Endodermal cell (in vitro differentiated cells): ENCODE measurements around the gene CCDC93. TPM values are rescaled to one million over a fixed set of nuclear protein-coding genes. Genes with fewer than 3 reads are reported as not detected.

Experiments
- DNase-seq: peaks from one replicate; pipeline ENCODE4 v3.0.0-alpha.2; 2017
- H3K27ac ChIP-seq: 2 replicates; pipeline ENCODE4 v1.5.1; 2013; ENCODE audit warnings: mild to moderate bottlenecking, low read depth, low read length, moderate library complexity
- H3K27me3 ChIP-seq: 2 replicates; pipeline ENCODE4 v1.6.1; 2013; ENCODE audit warnings: mild to moderate bottlenecking, low read length, moderate library complexity; ENCODE audit not compliant: insufficient read depth, control insufficient read depth, poor library complexity, severe bottlenecking
- H3K36me3 ChIP-seq: 2 replicates; pipeline ENCODE4 v1.7.0; 2013; ENCODE audit warnings: mild to moderate bottlenecking, low read length, moderate library complexity; ENCODE audit not compliant: control insufficient read depth, insufficient read depth
- H3K4me1 ChIP-seq: one replicate; pipeline ENCODE4 v1.7.0; 2013; ENCODE audit warnings: low read length; ENCODE audit not compliant: control insufficient read depth, insufficient read depth
- H3K4me3 ChIP-seq: 2 replicates; pipeline ENCODE4 v1.5.1; 2013; ENCODE audit warnings: mild to moderate bottlenecking, low read length, moderate library complexity
- H3K9ac ChIP-seq: 2 replicates; pipeline ENCODE4 v1.6.1; 2013; ENCODE audit warnings: mild to moderate bottlenecking, low read length, moderate library complexity; ENCODE audit not compliant: poor library complexity, severe bottlenecking; ENCODE audit errors: extremely low read depth
- H3K9me3 ChIP-seq: 2 replicates; pipeline ENCODE4 v1.6.1; 2013; ENCODE audit warnings: mild to moderate bottlenecking, low read length, moderate library complexity; ENCODE audit not compliant: control insufficient read depth
- H3K27ac Mint-ChIP-seq: 2 replicates; pipeline ENCODE4 v1.8.0; 2020; ENCODE audit warnings: mixed read lengths
- H3K27me3 Mint-ChIP-seq: 2 replicates; pipeline ENCODE4 v1.8.0; 2021; ENCODE audit warnings: mild to moderate bottlenecking, mixed read lengths; ENCODE audit not compliant: insufficient read depth
- H3K36me3 Mint-ChIP-seq: 2 replicates; pipeline ENCODE4 v1.8.0; 2020; ENCODE audit warnings: low read depth, mixed read lengths
- H3K4me1 Mint-ChIP-seq: 2 replicates; pipeline ENCODE4 v1.8.0; 2020; ENCODE audit warnings: mixed read lengths
- H3K4me3 Mint-ChIP-seq: 2 replicates; pipeline ENCODE4 v1.8.0; 2020; ENCODE audit warnings: mild to moderate bottlenecking, moderate library complexity, mixed read lengths
- H3K9me3 Mint-ChIP-seq: 2 replicates; pipeline ENCODE4 v1.8.0; 2020; ENCODE audit warnings: mild to moderate bottlenecking, mixed read lengths
- CTCF ChIP-seq: fragments of 200-600 bp; sonication (generic); conservative IDR thresholded peaks from 2 replicates; pipeline ENCODE4 v1.5.0; 2021; ENCODE audit warnings: antibody characterized with exemption, mild to moderate bottlenecking
- WGBS, 2 experiments: methylation state at CpG; one replicate each; pipeline versions ENCODE4 v1.1.5 to v1.1.7; 2013; ENCODE audit warnings: missing lambda C conversion rate in 2 of 2, mixed read lengths in 1 of 2; ENCODE audit not compliant: insufficient coverage in 1 of 2, insufficient read length in 1 of 2; 5-methylcytosine and 5-hydroxymethylcytosine counted together
- total RNA-seq, 2 donors: library from RNA; stranded (reverse); fragmentation: NEBNext Ultra II Directional in 1 of 2; extraction: Animal tissue kit (Norgen Biotek cat#: 25700) in 1 of 2; gene quantifications; 2 replicates in 1 of 2; 3 replicates in 1 of 2; pipeline ENCODE4 v1.2.1, GENCODE V29; 2021

The CCDC93 gene
- total RNA-seq, 2 donors from 2014 or later: 35.6 to 36.6 TPM

GRCh38 chr2:117948615-117949014, 65.3 kb downstream of the CCDC93 start:
- Histone ChIP-seq H3K9me3 (no peaks in the 10 kb centered on the region), H3K27ac (no peak overlapping the region), H3K9ac (no peak overlapping the region), H3K27me3 (no peaks in the 10 kb centered on the region), H3K36me3 (peaks cover 88% of the 10 kb centered on the region), H3K4me3 (no peak overlapping the region), H3K4me1 (peaks cover 4% of the 10 kb centered on the region)
- no peak for DNase-seq
- Mint-ChIP-seq H3K27me3 (no peaks in the 10 kb centered on the region), H3K9me3 (no peaks in the 10 kb centered on the region), H3K4me1 (no peaks in the 10 kb centered on the region), H3K27ac (no peak overlapping the region), H3K36me3 (peaks cover 53% of the 10 kb centered on the region), H3K4me3 (no peak overlapping the region)
- TF ChIP-seq CTCF: no peak
- 95 to 100% methylated on average over 1 of the region's 1 CpG for WGBS, 2 experiments

DNA sequence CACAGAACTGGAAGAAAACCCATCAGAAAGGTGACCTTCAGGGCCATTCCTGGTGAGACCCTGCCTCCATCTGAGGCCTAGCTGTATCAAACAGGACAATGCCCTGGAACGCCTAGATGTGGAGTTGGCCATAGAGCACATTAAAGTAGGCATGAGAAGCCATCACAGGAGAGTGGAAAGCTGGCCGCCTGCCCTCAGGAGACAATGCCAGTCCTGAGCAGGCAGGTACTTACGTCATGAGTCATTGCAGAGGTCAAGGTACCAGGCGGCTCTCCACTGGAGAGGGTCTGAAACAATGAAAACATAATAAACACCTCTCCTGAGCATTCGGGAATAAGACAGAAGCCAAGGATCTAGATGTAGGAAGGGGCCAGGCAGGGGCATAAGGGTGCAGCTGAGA, 68.6 kb downstream of the CCDC93 start:
- Mint-ChIP-seq H3K27ac (peak overlapping the region; percentile 27), H3K9me3 (no peaks in the 10 kb centered on the region), H3K4me1 (no peaks in the 10 kb centered on the region), H3K36me3 (peaks cover 50% of the 10 kb centered on the region), H3K27me3 (no peaks in the 10 kb centered on the region), H3K4me3 (no peak overlapping the region)
- peaks cover 4% of the 10 kb centered on the region for H3K4me1 ChIP-seq
- no peak overlapping the region for H3K27ac ChIP-seq
- H3K27me3 ChIP-seq: no peaks in the 10 kb centered on the region
- H3K9ac ChIP-seq: no peak overlapping the region
- H3K4me3 ChIP-seq: no peak overlapping the region
- no peaks in the 10 kb centered on the region for H3K9me3 ChIP-seq
- H3K36me3 ChIP-seq: peaks cover 76% of the 10 kb centered on the region
- WGBS, 2 experiments: 91 to 98% methylated on average over 4 to 5 of the region's 5 CpGs
- no peak for DNase-seq
- no peak for TF ChIP-seq CTCF

- no peaks in the 10 kb centered on the region for H3K9me3 ChIP-seq
- no peak overlapping the region for H3K27ac ChIP-seq
- H3K36me3 Mint-ChIP-seq: peaks cover 52% of the 10 kb centered on the region
- H3K4me1 ChIP-seq: peaks cover 4% of the 10 kb centered on the region
- no peak for DNase-seq
- H3K9me3 Mint-ChIP-seq: no peaks in the 10 kb centered on the region
- peaks cover 75% of the 10 kb centered on the region for H3K36me3 ChIP-seq
- no peaks in the 10 kb centered on the region for H3K27me3 Mint-ChIP-seq
- no peak for TF ChIP-seq CTCF
- H3K4me1 Mint-ChIP-seq: no peaks in the 10 kb centered on the region
- 90% methylated on average over 2 of the region's 2 CpGs; no CpG with 5 or more reads in 1 of the 2 experiments for WGBS, 2 experiments
- no peak overlapping the region for H3K9ac ChIP-seq
- H3K27ac Mint-ChIP-seq: no peak overlapping the region
- no peak overlapping the region for H3K4me3 Mint-ChIP-seq
- no peaks in the 10 kb centered on the region for H3K27me3 ChIP-seq
- no peak overlapping the region for H3K4me3 ChIP-seq
Measured at GRCh38 chr2:117944816-117945215, 69.1 kb downstream of the CCDC93 start.
